CD4-positive, alpha-beta T cell treated with Interleukin-12 subunit alpha and Interleukin-12 subunit beta, for 1 hour (primary cell): ENCODE results near the gene TMEM151B.

Experiments used
- DNase-seq: peaks from one replicate; pipeline ENCODE4 v3.0.0-alpha.2; 2020

Gene TMEM151B

GRCh38 chr6:44285552-44286284, 15.5 kb downstream of the TMEM151B start:
- DNase-seq, result no peak

- DNase-seq, result no peak
These were observed 16.0 kb downstream of the TMEM151B start for GRCh38 chr6:44286285-44286565.

- no peak for DNase-seq
These were observed 16.5 kb downstream of the TMEM151B start for GRCh38 chr6:44286747-44287146.

GRCh38 chr6:44289726-44290260, 19.5 kb downstream of the TMEM151B start:
- DNase-seq, result no peak

GRCh38 chr6:44291841-44292240, 21.6 kb downstream of the TMEM151B start:
- DNase-seq, result no peak

- no peak for DNase-seq
These were observed 22.6 kb downstream of the TMEM151B start for GRCh38 chr6:44292661-44293365.

GRCh38 chr6:44294832-44295791, 24.9 kb downstream of the TMEM151B start:
- no peak for DNase-seq

GRCh38 chr6:44297063-44298038, 27.1 kb downstream of the TMEM151B start:
- DNase-seq, result peak; percentile 26

GRCh38 chr6:44298055-44298803, 28.0 kb downstream of the TMEM151B start:
- no peak for DNase-seq

GRCh38 chr6:44298864-44299263, 28.6 kb downstream of the TMEM151B start:
- no peak for DNase-seq

GRCh38 chr6:44300292-44300823, 30.1 kb downstream of the TMEM151B start:
- no peak for DNase-seq

GRCh38 chr6:44301106-44301505, 30.9 kb downstream of the TMEM151B start:
- DNase-seq, result no peak

GRCh38 chr6:44301782-44302564, 31.7 kb downstream of the TMEM151B start:
- DNase-seq, result no peak

- no peak for DNase-seq
These were observed 32.6 kb downstream of the TMEM151B start for GRCh38 chr6:44302856-44303255.

GRCh38 chr6:44303842-44304241, 33.6 kb downstream of the TMEM151B start:
- no peak for DNase-seq

GRCh38 chr6:44304282-44305199, 34.3 kb downstream of the TMEM151B start:
- DNase-seq, result peak; percentile 55

- no peak for DNase-seq
These were observed 35.0 kb downstream of the TMEM151B start for GRCh38 chr6:44305200-44305725.

GRCh38 chr6:44306710-44307109, 36.5 kb downstream of the TMEM151B start:
- DNase-seq, result no peak

- no peak for DNase-seq
These were observed 37.0 kb downstream of the TMEM151B start for GRCh38 chr6:44307217-44307616.
